ENCODE data around the gene TNIK. TPM values are rescaled to one million over a fixed set of nuclear protein-coding genes. Genes with fewer than 3 reads are reported as not detected.

Gene TNIK
- total and polyA plus RNA-seq, 2 of the 13 experiments (the other 11 are each of a cell fraction or from before 2014, with no cell fraction given): 0.15 to 0.22 TPM

DNA sequence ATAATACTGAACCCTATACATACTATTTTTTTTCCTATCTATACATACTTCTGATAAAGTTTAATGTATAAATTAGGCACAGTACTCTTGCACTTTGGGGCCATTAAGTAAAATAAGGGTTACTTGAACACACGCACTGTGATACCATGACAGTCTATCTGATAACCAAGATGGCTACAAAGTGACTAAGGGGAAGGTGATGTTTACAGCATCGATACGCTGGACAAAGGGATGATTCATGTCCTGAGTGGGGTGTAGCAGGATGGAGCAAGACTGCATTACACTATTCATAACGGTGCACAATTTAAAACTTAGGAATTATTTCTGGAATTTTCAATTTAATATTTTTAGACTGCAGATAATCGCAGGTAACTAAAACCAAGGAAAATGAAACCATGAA, 403.7 kb downstream of the TNIK start (continued):
- TF ChIP-seq, protein P1, sequence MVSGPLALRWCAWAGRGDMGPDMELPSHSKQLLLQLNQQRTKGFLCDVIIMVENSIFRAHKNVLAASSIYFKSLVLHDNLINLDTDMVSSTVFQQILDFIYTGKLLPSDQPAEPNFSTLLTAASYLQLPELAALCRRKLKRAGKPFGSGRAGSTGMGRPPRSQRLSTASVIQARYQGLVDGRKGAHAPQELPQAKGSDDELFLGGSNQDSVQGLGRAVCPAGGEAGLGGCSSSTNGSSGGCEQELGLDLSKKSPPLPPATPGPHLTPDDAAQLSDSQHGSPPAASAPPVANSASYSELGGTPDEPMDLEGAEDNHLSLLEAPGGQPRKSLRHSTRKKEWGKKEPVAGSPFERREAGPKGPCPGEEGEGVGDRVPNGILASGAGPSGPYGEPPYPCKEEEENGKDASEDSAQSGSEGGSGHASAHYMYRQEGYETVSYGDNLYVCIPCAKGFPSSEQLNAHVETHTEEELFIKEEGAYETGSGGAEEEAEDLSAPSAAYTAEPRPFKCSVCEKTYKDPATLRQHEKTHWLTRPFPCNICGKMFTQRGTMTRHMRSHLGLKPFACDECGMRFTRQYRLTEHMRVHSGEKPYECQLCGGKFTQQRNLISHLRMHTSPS (CRISPR knock-in tag; IDR thresholded peaks at IDR 0.05; ENCODE audit: low read depth): no peak
- no peak for TF ChIP-seq ZFY (CRISPR knock-in tag; IDR thresholded peaks at IDR 0.05)
- TF ChIP-seq, protein P2, sequence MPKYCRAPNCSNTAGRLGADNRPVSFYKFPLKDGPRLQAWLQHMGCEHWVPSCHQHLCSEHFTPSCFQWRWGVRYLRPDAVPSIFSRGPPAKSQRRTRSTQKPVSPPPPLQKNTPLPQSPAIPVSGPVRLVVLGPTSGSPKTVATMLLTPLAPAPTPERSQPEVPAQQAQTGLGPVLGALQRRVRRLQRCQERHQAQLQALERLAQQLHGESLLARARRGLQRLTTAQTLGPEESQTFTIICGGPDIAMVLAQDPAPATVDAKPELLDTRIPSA (CRISPR knock-in tag; IDR thresholded peaks at IDR 0.05; ENCODE audit: borderline replicate concordance): no peak
- TF ChIP-seq POGZ (CRISPR knock-in tag; IDR thresholded peaks at IDR 0.05): 0 out of 2 replicates have a peak, but pooled peaks have one; percentile 46

DNA sequence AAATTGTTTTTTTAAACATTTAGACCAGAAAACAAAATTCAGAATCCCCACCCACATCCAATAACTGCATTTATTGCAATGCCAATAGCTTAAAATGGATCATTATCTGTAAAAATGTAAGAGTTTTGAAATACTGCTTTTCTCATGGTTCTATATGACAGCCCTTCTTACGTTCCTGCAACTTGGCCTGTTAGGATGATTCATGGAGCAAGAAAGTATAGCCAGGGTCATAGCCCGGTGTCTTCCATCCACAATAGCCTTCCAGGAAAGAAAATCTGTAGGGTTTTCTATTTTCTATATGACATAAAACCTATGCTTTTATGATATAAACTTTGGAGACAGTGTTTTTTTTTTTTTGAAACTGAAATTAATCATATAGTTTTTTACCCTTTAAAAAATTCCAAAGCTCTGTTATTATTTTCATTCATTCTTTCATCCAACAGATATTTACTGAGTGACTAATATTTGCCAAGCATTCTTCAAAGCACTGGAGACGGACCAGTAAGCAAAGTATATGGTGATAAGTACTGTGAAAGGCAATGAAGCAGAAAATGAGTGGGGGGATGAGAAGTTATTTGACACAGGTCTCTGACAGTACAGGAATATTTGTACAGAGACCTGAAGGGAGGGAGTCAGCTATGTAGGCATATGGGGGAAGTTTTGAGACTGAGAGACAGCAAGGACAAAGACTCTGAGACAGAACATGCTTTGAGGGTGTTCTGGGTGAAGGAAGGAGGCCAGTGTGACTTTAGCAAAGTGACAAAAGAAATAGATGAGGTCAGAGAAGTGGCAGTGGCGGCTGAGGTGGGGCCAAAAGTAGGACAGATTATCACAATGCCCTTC, 404.6 kb downstream of the TNIK start:
- DNase-seq (ENCODE audit: low spot score) (peak; percentile 95), ATAC-seq (peak; percentile 95), FAIRE-seq (peak; percentile 47)
- no peaks in the 10 kb centered on the region for H3K9me3 ChIP-seq (ENCODE audit: low read length)
- POLR2A ChIA-PET: interaction anchor here (1.1 to 1.5 kb wide), 6 partner anchors 10 to 116 kb away, joined by 4 to 14 read pairs (median 5); no protein-coding TSS in a partner anchor
- no peaks in the 10 kb centered on the region for H3K79me2 ChIP-seq (ENCODE audit: insufficient read depth, low read length)
- no peaks in the 10 kb centered on the region for H4K20me1 ChIP-seq (ENCODE audit: insufficient read depth, low read length)
- BruUV-seq (replicated peaks): no TSS peak
- peak overlapping the region; percentile 33; the same call in 1 of the 2 replicates for H3K9ac ChIP-seq (ENCODE audit: insufficient read depth, low read depth, low read length)
- H3K4me2 ChIP-seq (ENCODE audit: low read depth, low read length): peak overlapping the region; percentile 55; the same call in 1 of the 2 replicates
- H3K36me3 ChIP-seq (replicated peaks in 1 of 2; ENCODE audit: control insufficient read depth in 1 of 2, insufficient read depth in 2 of 2, low read length in 2 of 2): no peaks in the 10 kb centered on the region
- no peak overlapping the region for H3K4me3 ChIP-seq (replicated peaks in 1 of 3; ENCODE audit: insufficient read depth in 1 of 3, low read depth in 2 of 3, low read length in 3 of 3)
- H3K27me3 ChIP-seq (ENCODE audit: control insufficient read depth in 1 of 2, insufficient read depth in 2 of 2, low read length in 2 of 2): no peaks in the 10 kb centered on the region
- intact Hi-C loops (cut with micrococcal nuclease; ENCODE audit: unreplicated experiment) (loop anchor here (5.0 kb wide), 1 partner anchor 37 kb away; no protein-coding TSS in a partner anchor), in situ Hi-C loops (cut with HindIII; ENCODE audit: extremely low pct_ligation_motif_present, low pct_unique_long_range_greater_than_20kb) (no loop called here)
- WGBS (ENCODE audit: low lambda C conversion rate): 22% methylated on average over 4 of the region's 4 CpGs
- peaks cover 79% of the 10 kb centered on the region for H3K4me1 ChIP-seq (ENCODE audit: insufficient read depth, low read length)
- H3K27ac ChIP-seq (ENCODE audit: extremely low read length, insufficient read depth, low read length): peak overlapping the region; percentile 68
- CTCF ChIA-PET (ENCODE audit: low intra/inter-chr PET ratio, low total read pairs): no interaction called here
- no peak overlapping the region for H2AFZ ChIP-seq (ENCODE audit: low read length)
- no peak for TF ChIP-seq ZNF816 (CRISPR knock-in tag; IDR thresholded peaks at IDR 0.05; ENCODE audit: borderline replicate concordance)
- TF ChIP-seq RAD21 (CRISPR knock-in tag; IDR thresholded peaks at IDR 0.05): no peak
- TF ChIP-seq MTF1 (CRISPR knock-in tag; IDR thresholded peaks at IDR 0.05): no peak
- TF ChIP-seq, protein P3, sequence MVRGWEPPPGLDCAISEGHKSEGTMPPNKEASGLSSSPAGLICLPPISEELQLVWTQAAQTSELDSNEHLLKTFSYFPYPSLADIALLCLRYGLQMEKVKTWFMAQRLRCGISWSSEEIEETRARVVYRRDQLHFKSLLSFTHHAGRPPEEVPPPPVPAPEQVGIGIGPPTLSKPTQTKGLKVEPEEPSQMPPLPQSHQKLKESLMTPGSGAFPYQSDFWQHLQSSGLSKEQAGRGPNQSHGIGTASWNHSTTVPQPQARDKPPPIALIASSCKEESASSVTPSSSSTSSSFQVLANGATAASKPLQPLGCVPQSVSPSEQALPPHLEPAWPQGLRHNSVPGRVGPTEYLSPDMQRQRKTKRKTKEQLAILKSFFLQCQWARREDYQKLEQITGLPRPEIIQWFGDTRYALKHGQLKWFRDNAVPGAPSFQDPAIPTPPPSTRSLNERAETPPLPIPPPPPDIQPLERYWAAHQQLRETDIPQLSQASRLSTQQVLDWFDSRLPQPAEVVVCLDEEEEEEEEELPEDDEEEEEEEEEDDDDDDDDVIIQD (CRISPR knock-in tag; IDR thresholded peaks at IDR 0.05; ENCODE audit: low read depth): 0 out of 2 replicates have a peak, but pooled peaks have one; percentile 61
- 0 out of 2 replicates have a peak, but pooled peaks have one; percentile 37 for TF ChIP-seq MED13 (CRISPR knock-in tag; IDR thresholded peaks at IDR 0.05)
- no peak for TF ChIP-seq FOXO1 (CRISPR knock-in tag; IDR thresholded peaks at IDR 0.05)
- no peak for TF ChIP-seq ONECUT2 (CRISPR knock-in tag; IDR thresholded peaks at IDR 0.05)
- TF ChIP-seq TCF7L2 (IDR thresholded peaks at IDR 0.05; ENCODE audit: low read depth, low read length): no peak
- TF ChIP-seq SIX4 (CRISPR knock-in tag; IDR thresholded peaks at IDR 0.05): no peak
- TF ChIP-seq RFX3 (CRISPR knock-in tag; IDR thresholded peaks at IDR 0.05): no peak
- TF ChIP-seq FOXK1 (CRISPR knock-in tag; IDR thresholded peaks at IDR 0.05; ENCODE audit: borderline replicate concordance, low read depth): no peak
- peak; percentile 64 for TF ChIP-seq TEAD3 (CRISPR knock-in tag; optimal IDR thresholded peaks at IDR 0.05; ENCODE audit: borderline replicate concordance)

Measured in HepG2 (cell line).